Hindlimb muscle (tissue), 1 donor: Measurements from ENCODE around the gene ICE2. TPM values are rescaled to one million over a fixed set of nuclear protein-coding genes. Genes with fewer than 3 reads are reported as not detected.

Source experiments
- polyA plus RNA-seq: library from polyadenylated mRNA; unstranded; fragments of 120-200 nt; gene quantifications from one replicate; pipeline ENCODE4 v1.2.1, GENCODE V29; 2013; ENCODE audit not compliant: insufficient read length

ICE2 gene
- polyA plus RNA-seq, 1 donor, result 37.6 TPM

Other genes with a start within 250 kb of the ICE2 start
- 359 TPM for gene ANXA2, start 81.2 kb downstream of the ICE2 start, polyA plus RNA-seq